ENCODE data around the gene ASPDH. TPM values are rescaled to one million over a fixed set of nuclear protein-coding genes. Genes with fewer than 3 reads are reported as not detected.

The ASPDH gene
- total and polyA plus RNA-seq, 7 donors, result not detected

GRCh38 chr19:50522881-50523280, 9.2 kb upstream of the ASPDH start:
- Histone ChIP-seq H3K4me1 (no peaks in the 10 kb centered on the region), H3K27me3 (no peaks in the 10 kb centered on the region), H3K9me3 (no peaks in the 10 kb centered on the region), H3K36me3 (no peaks in the 10 kb centered on the region), H3K27ac (no peak overlapping the region), H3K4me3 (no peak overlapping the region)
- TF ChIP-seq CTCF (IDR thresholded peaks at IDR 0.05) (no peak), EP300 (IDR thresholded peaks at IDR 0.05) (no peak), POLR2A (IDR thresholded peaks at IDR 0.05) (no peak), POLR2AphosphoS5 (IDR thresholded peaks at IDR 0.05) (no peak)
- intact Hi-C loops (cut with DNase I), result no loop called here
- no peak for DNase-seq
- WGBS, 2 donors, result 88% methylated on average over 10 of the region's 10 CpGs

- WGBS, 2 donors, result 85 to 86% methylated on average over 17 of the region's 17 CpGs
- intact Hi-C loops (cut with DNase I), result no loop called here
Measured at GRCh38 chr19:50520822-50521465, 7.2 kb upstream of the ASPDH start.

GRCh38 chr19:50519006-50519575, 5.4 kb upstream of the ASPDH start:
- H3K4me3 ChIP-seq, result no peak overlapping the region
- 96 to 97% methylated on average over 40 of the region's 40 CpGs for WGBS, 2 donors
- no peak for DNase-seq
- intact Hi-C loops (cut with DNase I), result loop anchor here (10.0 kb wide), 1 partner anchor 206 kb away; the partner anchor contains the start of gene CLEC11A
- H3K36me3 ChIP-seq, result no peaks in the 10 kb centered on the region
- H3K27ac ChIP-seq, result no peak overlapping the region
- peaks cover 0 to 14% (median 0%) of the 10 kb centered on the region in 3 donors for H3K27me3 ChIP-seq
- no peak for TF ChIP-seq EP300 (IDR thresholded peaks at IDR 0.05)
- no peaks in the 10 kb centered on the region for H3K4me1 ChIP-seq
- H3K9me3 ChIP-seq, result no peaks in the 10 kb centered on the region

More at GRCh38 chr19:50520822-50521465, 7.2 kb upstream of the ASPDH start:
- H3K36me3 ChIP-seq, result no peaks in the 10 kb centered on the region
- H3K4me1 ChIP-seq, result no peaks in the 10 kb centered on the region
- H3K4me3 ChIP-seq, result no peak overlapping the region
- DNase-seq, result no peak
- no peak overlapping the region for H3K27ac ChIP-seq
- H3K27me3 ChIP-seq, result peaks cover 0 to 5% (median 0%) of the 10 kb centered on the region in 3 donors
- TF ChIP-seq CTCF (IDR thresholded peaks at IDR 0.05) (no peak), POLR2A (IDR thresholded peaks at IDR 0.05) (no peak), EP300 (IDR thresholded peaks at IDR 0.05) (no peak), POLR2AphosphoS5 (IDR thresholded peaks at IDR 0.05) (no peak)
- no peaks in the 10 kb centered on the region for H3K9me3 ChIP-seq

DNA sequence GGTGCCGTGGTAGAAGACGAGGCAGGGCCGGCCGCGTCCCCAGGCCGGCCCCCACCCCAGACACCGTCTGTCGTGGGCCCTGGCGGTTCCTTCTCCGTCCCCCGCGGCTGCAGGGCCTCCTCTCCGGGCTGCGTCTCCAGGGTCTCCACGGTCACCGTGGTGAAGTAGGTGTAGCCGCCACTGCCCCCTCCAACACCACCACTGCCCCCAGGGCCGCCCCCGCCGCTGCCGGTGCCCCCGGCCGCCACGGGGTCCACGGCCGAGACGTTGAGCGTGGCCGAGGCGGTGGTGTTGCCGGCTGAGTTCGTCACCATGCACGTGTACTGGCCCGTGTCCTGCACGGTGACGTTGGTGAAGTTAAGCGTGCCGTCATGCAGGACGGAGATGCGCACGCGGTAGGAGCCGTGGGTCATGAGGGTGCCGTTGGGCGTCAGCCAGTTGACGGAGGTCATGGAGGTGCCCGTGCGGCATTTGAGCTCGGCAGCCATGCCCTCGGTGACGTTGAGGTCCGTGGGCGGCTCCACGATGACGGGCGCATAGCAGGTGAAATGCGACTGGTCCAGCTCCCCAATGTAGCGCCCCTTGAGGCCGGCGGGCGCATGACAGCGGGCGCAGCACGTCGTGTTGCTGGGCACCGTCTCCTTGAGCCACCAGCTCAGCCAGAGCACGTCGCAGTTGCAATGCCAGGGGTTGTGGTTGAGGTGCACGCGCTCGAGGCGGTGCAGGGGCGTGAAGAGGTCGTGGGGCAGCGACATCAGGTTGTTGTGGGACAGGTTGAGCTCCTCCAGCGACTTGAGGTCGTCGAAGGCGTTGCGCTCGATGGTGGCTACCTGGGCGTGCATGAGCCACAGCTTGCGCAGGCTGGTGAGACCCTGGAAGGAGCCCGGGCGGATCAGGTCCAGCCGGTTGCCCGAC, 4.6 kb upstream of the ASPDH start:
- intact Hi-C loops (cut with DNase I), result loop anchor here (10.0 kb wide), 1 partner anchor 206 kb away; the partner anchor contains the start of gene CLEC11A
- TF ChIP-seq POLR2A (IDR thresholded peaks at IDR 0.05) (no peak), CTCF (IDR thresholded peaks at IDR 0.05) (no peak), EP300 (IDR thresholded peaks at IDR 0.05) (no peak), POLR2AphosphoS5 (IDR thresholded peaks at IDR 0.05) (no peak)

GRCh38 chr19:50517704-50518075, 4.0 kb upstream of the ASPDH start:
- Histone ChIP-seq H3K4me1 (no peaks in the 10 kb centered on the region), H3K36me3 (no peaks in the 10 kb centered on the region), H3K27me3 (peaks cover 0 to 14% (median 0%) of the 10 kb centered on the region in 3 donors), H3K27ac (no peak overlapping the region), H3K9me3 (no peaks in the 10 kb centered on the region), H3K4me3 (no peak overlapping the region)
- intact Hi-C loops (cut with DNase I), result loop anchor here (10.0 kb wide), 1 partner anchor 207 kb away; the partner anchor contains the start of gene CLEC11A
- TF ChIP-seq EP300 (IDR thresholded peaks at IDR 0.05) (no peak), POLR2A (IDR thresholded peaks at IDR 0.05) (no peak), CTCF (IDR thresholded peaks at IDR 0.05) (no peak), POLR2AphosphoS5 (IDR thresholded peaks at IDR 0.05) (no peak)
- no peak for DNase-seq
- 95 to 96% methylated on average over 37 of the region's 37 CpGs for WGBS, 2 donors

More for the DNA sequence above, 4.6 kb upstream of the ASPDH start:
- Histone ChIP-seq H3K36me3 (no peaks in the 10 kb centered on the region), H3K27ac (no peak overlapping the region), H3K27me3 (peaks cover 0 to 14% (median 0%) of the 10 kb centered on the region in 3 donors), H3K9me3 (no peaks in the 10 kb centered on the region), H3K4me3 (no peak overlapping the region), H3K4me1 (no peaks in the 10 kb centered on the region)
- no peak for DNase-seq
- WGBS, 2 donors, result 95 to 96% methylated on average over 87 of the region's 87 CpGs
